Epithelial cell of prostate (primary cell): ENCODE results near the gene OR1L1.

ENCODE experiments used
- DNase-seq: peaks from one replicate; pipeline ENCODE4 v3.0.0-alpha.2; 2011; ENCODE audit warnings: low read depth, low spot score
- H3K27ac ChIP-seq: fragments of 450-650 bp; 2 replicates; pipeline ENCODE4 v1.5.1; 2017; ENCODE audit warnings: mild to moderate bottlenecking

OR1L1 gene, protein sequence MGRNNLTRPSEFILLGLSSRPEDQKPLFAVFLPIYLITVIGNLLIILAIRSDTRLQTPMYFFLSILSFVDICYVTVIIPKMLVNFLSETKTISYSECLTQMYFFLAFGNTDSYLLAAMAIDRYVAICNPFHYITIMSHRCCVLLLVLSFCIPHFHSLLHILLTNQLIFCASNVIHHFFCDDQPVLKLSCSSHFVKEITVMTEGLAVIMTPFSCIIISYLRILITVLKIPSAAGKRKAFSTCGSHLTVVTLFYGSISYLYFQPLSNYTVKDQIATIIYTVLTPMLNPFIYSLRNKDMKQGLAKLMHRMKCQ

DNA sequence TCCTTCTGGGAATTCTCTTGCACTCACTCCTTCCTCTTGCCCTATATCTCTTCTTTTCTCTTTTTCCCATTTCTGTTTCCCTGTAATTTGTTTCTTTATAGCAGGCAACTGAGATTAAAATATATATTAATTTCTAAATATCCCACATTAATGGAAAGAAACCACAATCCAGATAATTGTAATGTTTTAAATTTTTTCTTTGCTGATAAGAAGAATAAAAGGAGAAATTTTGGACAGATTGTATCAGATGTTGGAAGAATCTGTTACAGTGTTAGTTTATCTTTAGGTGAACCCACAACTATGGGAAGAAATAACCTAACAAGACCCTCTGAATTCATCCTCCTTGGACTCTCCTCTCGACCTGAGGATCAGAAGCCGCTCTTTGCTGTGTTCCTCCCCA is at the start of gene OR1L1:
OR1L1 (plus strand) TSS at position 301 of the 400 bp plus-strand sequence; CDS start at position 301, 0 bp downstream.
- no peak for DNase-seq
- no peak within 1 kb of the TSS for H3K27ac ChIP-seq

DNA sequence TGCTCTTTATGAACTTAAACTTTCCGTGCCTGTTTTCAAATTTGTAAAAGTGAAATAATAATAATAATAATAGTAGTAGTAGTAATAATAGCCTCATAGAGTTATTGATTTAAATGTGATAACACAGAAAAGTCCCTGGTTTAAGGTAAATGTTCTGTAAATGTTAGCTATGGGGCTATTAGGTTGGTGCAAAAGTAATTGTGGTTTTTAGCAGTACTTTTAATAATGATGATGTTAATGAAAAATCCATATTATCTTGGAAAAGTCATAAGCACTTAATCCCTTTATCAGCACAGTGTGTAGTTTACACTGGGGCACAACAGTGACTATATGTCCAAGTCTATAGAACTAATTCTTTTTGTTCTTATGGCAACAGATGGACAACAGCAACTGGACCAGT is 47.2 kb upstream of the OR1L1 start, which contains the start of gene OR1Q1:
OR1Q1 (plus strand) TSS at position 377 of the 400 bp plus-strand sequence; CDS start at position 377, 0 bp downstream.
- H3K27ac ChIP-seq = no peak within 1 kb of the TSS
- no peak for DNase-seq

DNA sequence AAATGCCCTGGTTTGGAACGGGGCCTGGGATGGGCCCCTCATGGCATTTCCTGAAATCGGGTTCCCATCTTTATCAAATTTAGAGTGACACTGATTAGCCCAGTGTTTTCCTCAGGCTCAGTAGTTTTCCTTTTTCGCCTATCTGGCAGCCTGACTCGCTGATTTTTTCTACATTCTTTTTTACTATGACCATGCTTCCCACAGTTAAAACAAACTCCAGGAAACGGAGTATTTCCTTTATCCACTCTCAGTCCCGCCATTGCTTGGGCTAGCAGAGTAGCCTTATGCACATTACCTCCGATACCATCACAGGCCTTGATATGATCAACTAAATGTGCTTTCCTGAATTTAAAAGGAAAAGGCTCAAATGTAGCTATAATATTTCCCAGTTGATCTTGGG is 41.5 kb upstream of the OR1L1 start:
- DNase-seq = no peak
- no peak overlapping the region for H3K27ac ChIP-seq

DNA sequence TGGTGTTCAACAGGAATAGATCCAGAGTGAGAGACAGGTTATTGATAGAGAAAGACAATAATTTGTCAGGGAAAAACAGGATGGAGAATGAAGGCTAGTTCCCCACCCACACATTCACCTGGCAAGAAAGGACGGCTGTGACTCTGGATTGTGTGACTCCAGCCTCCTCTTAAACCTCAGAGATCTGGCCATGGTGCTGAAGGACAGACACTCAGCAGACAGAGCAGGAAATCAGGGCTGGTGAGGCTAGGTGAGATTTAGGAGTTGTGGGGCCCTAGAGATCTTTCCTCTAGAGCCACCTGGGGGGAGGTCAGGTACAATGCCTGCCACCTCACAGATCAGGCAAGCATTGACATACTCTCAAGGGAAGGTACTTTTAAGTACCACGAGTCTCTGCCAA is 19.3 kb upstream of the OR1L1 start:
- H3K27ac ChIP-seq = no peak overlapping the region
- DNase-seq = no peak

DNA sequence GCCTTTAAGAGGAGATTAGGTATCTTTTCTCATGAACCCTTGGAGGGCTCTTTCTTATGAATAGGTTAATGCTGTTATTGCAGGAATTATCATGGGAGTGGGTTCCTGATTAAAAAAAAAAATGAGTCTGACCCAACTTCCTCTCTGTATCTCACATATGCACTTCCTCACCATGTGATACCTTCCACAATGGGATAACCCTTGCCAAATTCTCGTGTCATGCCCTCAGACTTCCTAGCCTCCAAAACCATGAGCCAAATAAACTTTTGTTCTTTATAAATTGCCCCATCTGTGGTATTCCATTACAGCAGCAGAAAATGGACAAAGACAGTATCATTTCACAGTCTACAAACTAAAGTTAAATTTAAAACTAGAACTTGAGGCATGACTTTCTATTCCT is 5.1 kb upstream of the OR1L1 start:
- no peak for DNase-seq
- H3K27ac ChIP-seq = no peak overlapping the region

DNA sequence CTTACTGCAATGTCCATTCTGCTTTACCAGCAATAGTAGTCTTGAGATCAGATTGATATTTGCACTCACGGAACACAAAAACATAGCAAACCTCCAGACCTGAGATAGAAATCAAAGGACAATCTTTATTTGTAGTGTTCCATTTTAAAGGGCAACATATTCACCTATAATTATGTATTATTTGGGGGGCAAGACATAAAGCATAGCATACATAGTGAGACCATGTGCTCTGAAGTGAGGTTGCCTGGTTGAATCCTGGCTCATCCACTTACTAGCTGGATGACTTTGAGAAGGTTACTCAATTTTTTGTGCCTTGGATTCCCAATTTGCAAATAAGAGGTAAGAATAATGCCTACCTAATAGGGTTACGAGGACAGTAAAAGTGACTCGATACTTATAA is 4.0 kb upstream of the OR1L1 start, which contains the start of gene OR1B1:
OR1B1 (minus strand) TSS at position 101 of the 400 bp plus-strand sequence.
- no peak for DNase-seq
- no peak within 1 kb of the TSS for H3K27ac ChIP-seq

DNA sequence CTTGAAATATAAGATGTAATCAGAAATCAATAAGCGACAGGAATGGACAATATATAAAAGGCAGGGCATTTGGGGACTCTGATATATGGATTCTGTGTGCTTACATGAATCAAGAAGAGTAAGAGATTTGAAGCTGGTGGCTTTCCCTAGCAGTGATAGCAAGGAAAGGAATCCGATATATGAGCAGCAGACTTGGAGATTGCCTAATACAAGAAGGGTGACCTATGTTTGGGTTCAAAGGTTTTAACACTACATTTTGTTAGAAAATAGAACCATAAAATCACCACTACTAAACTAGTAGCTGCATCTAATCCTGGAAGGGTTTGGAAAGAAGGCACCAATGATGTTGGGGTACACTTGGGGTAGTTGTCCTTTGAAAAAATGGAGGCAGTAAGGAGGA is 11.0 kb downstream of the OR1L1 start:
- H3K27ac ChIP-seq = no peak overlapping the region
- DNase-seq = no peak

DNA sequence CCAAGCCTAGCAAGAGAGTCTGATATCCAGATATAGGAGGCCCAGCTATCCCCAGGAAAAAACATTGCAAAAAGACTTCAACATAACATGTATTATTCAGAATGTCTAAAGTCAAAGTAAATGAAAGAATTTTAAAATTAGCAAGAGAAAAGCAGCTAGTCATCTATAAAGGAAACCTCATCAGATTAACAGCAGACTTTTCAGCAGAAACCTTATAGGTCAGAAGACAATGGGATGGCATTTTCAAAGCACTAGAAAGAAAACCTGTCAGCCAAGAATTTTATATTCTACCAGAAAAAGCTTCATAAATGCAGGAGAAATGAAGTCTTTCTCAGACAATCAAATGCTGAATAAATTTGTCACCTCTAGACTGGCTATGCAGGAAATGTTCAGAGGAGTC is 23.3 kb downstream of the OR1L1 start:
- DNase-seq = no peak
- no peak overlapping the region for H3K27ac ChIP-seq

DNA sequence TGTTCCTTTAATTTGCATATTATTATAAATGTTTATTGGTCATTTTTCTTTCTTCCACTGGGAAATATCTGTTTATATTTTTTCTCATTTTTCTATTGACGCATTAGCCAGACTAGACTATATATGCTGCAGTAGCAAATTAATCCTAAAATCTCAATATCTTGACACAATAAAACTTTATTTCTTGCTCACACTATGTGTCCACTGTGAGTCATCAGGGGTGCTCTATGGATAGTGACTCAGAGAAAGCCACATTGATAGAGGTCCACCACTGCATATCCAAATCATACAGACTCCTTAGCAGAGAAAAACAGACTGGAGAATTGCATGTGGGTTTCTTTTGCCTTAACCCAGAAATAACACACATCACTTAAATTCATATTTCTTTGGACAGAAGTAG is 34.2 kb downstream of the OR1L1 start:
- no peak for DNase-seq
- H3K27ac ChIP-seq = no peak overlapping the region
